ENCODE results near the gene DBT. TPM values are rescaled to one million over a fixed set of nuclear protein-coding genes. Genes with fewer than 3 reads are reported as not detected.

Gene DBT
- total and polyA plus RNA-seq, 2 of the 8 experiments (the other 6 are each of a cell fraction or from before 2014, with no cell fraction given) = 3.3 to 24.6 TPM

DNA sequence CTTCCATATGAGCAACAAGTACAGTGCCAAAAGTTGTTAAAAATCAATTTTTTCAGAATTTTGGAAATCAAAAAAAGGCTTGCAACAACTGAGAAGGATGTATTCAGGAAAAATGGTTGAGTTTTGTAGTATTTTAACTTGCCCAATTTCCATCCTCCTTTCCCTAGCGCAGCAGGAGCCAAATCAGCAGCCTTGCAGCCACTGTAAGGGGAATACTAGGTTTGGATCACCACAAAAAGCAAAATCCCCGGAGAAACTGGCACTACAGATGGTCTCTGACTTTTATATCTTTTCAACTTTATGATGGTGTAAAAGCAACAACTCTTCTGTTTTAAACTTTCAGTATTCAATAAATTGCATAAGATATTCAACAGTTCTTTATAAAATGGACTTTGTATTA lies 17.9 kb downstream of the DBT start:
- no peak overlapping the region for H2BK20ac ChIP-seq (ENCODE audit: low read length)
- H4K20me1 ChIP-seq (replicated peaks in 1 of 2; ENCODE audit: control insufficient read depth in 1 of 2, insufficient read depth in 2 of 2, low read length in 2 of 2) = no peaks in the 10 kb centered on the region
- H2BK5ac ChIP-seq (ENCODE audit: low read depth, low read length) = no peak overlapping the region
- no peak overlapping the region for H4K91ac ChIP-seq (replicated peaks; ENCODE audit: insufficient read length, low read length)
- no peak overlapping the region for H4K8ac ChIP-seq (ENCODE audit: extremely low read depth, insufficient read depth, low read length)
- H3K4ac ChIP-seq (replicated peaks; ENCODE audit: insufficient read length, low read depth, low read length) = no peak overlapping the region
- no peak overlapping the region for H2BK12ac ChIP-seq (ENCODE audit: low read depth, low read length)
- no peak overlapping the region for H3K14ac ChIP-seq (ENCODE audit: insufficient read length)
- no peak overlapping the region for H3K23ac ChIP-seq (ENCODE audit: insufficient read length)
- H3K23me2 ChIP-seq (ENCODE audit: low read depth, low read length) = no peaks in the 10 kb centered on the region
- H3K27me3 ChIP-seq (replicated peaks in 1 of 4; ENCODE audit: control insufficient read depth in 3 of 4, extremely low read depth in 1 of 4, insufficient read depth in 3 of 4, low read length in 3 of 4) = no peaks in the 10 kb centered on the region
- FAIRE-seq (no peak), DNase-seq (ENCODE audit: low read depth in 1 of 2, low spot score in 2 of 2) (no peak)
- H4K5ac ChIP-seq (ENCODE audit: insufficient read length, low read depth, low read length) = no peak overlapping the region
- no peak overlapping the region for H2BK15ac ChIP-seq (ENCODE audit: low read length)
- no peaks in the 10 kb centered on the region for H3K79me2 ChIP-seq (ENCODE audit: control insufficient read depth in 1 of 2, insufficient read depth in 2 of 2, low read length in 2 of 2)
- H3K36me3 ChIP-seq (ENCODE audit: control insufficient read depth in 2 of 4, insufficient read depth in 4 of 4, low read length in 3 of 4) = peaks cover 0 to 57% (median 25%) of the 10 kb centered on the region in 4 experiments; a peak in 6 of 8 replicates
- H3K9me3 ChIP-seq (ENCODE audit: insufficient read depth in 2 of 2, low read depth in 1 of 2, low read length in 1 of 2) = no peaks in the 10 kb centered on the region
- H3K4me1 ChIP-seq (replicated peaks in 1 of 4; ENCODE audit: control insufficient read depth in 3 of 4, insufficient read depth in 4 of 4, low read length in 3 of 4) = no peaks in the 10 kb centered on the region
- no peak overlapping the region for H3K4me3 ChIP-seq (ENCODE audit: extremely low read depth in 1 of 4, insufficient read depth in 2 of 4, low read depth in 3 of 4, low read length in 4 of 4)
- H3K79me1 ChIP-seq (ENCODE audit: low read depth, low read length) = no peaks in the 10 kb centered on the region
- WGBS, 2 experiments (ENCODE audit: extremely low coverage in 1 of 2, insufficient coverage in 1 of 2, insufficient read length in 1 of 2, insufficient replicate concordance in 2 of 2, low coverage in 1 of 2, low lambda C conversion rate in 2 of 2, missing lambda C conversion rate in 1 of 2) = 94% methylated on average over 2 of the region's 2 CpGs; no CpG with 5 or more reads in 1 of the 2 experiments
- ChIA-PET POLR2A (ENCODE audit: partially characterized antibody) (no interaction called here), CTCF (ENCODE audit: partially characterized antibody) (no interaction called here)
- H3K18ac ChIP-seq (ENCODE audit: extremely low read depth, low read length) = no peak overlapping the region
- H2AFZ ChIP-seq (ENCODE audit: low read length) = no peak overlapping the region
- H3K27ac ChIP-seq (ENCODE audit: low read depth, low read length) = no peak overlapping the region
- H2BK120ac ChIP-seq (replicated peaks; ENCODE audit: low read depth, low read length) = no peak overlapping the region
- H3K56ac ChIP-seq (replicated peaks; ENCODE audit: insufficient read length, low read depth, low read length) = no peak overlapping the region
- H3K9ac ChIP-seq (replicated peaks in 1 of 4; ENCODE audit: extremely low read depth in 1 of 4, low read depth in 3 of 4, low read length in 3 of 4) = no peak overlapping the region
- H2AK5ac ChIP-seq (ENCODE audit: low read depth, low read length) = no peak overlapping the region
- no peak overlapping the region for H3K4me2 ChIP-seq (ENCODE audit: insufficient read depth in 1 of 2, low read depth in 2 of 2, low read length in 2 of 2)
- TF ChIP-seq CREB1 (IDR thresholded peaks at IDR 0.05) = no peak
- TF ChIP-seq NRF1 (IDR thresholded peaks at IDR 0.05; ENCODE audit: low read depth, low read length) = no peak
- TF ChIP-seq RFX5 (IDR thresholded peaks at IDR 0.05; ENCODE audit: borderline replicate concordance, low read depth, low read length) = no peak
- TF ChIP-seq, protein P1, sequence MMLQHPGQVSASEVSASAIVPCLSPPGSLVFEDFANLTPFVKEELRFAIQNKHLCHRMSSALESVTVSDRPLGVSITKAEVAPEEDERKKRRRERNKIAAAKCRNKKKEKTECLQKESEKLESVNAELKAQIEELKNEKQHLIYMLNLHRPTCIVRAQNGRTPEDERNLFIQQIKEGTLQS (IDR thresholded peaks at IDR 0.05; ENCODE audit: insufficient read depth, low read depth, low read length) = no peak
- no peak for TF ChIP-seq KDM1A (IDR thresholded peaks at IDR 0.05; ENCODE audit: borderline replicate concordance, low read length)

All from H1 (cell line).